HG02571 (cell line): ENCODE results near the gene STAT6.

Experiments
- ATAC-seq: cut with Tn5 transposase; IDR thresholded peaks from one replicate; pipeline ENCODE4 v1.9.1; 2021; ENCODE audit warnings: mild to moderate bottlenecking, moderate library complexity; ENCODE audit not compliant: unreplicated experiment

STAT6 gene, protein sequence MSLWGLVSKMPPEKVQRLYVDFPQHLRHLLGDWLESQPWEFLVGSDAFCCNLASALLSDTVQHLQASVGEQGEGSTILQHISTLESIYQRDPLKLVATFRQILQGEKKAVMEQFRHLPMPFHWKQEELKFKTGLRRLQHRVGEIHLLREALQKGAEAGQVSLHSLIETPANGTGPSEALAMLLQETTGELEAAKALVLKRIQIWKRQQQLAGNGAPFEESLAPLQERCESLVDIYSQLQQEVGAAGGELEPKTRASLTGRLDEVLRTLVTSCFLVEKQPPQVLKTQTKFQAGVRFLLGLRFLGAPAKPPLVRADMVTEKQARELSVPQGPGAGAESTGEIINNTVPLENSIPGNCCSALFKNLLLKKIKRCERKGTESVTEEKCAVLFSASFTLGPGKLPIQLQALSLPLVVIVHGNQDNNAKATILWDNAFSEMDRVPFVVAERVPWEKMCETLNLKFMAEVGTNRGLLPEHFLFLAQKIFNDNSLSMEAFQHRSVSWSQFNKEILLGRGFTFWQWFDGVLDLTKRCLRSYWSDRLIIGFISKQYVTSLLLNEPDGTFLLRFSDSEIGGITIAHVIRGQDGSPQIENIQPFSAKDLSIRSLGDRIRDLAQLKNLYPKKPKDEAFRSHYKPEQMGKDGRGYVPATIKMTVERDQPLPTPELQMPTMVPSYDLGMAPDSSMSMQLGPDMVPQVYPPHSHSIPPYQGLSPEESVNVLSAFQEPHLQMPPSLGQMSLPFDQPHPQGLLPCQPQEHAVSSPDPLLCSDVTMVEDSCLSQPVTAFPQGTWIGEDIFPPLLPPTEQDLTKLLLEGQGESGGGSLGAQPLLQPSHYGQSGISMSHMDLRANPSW

DNA sequence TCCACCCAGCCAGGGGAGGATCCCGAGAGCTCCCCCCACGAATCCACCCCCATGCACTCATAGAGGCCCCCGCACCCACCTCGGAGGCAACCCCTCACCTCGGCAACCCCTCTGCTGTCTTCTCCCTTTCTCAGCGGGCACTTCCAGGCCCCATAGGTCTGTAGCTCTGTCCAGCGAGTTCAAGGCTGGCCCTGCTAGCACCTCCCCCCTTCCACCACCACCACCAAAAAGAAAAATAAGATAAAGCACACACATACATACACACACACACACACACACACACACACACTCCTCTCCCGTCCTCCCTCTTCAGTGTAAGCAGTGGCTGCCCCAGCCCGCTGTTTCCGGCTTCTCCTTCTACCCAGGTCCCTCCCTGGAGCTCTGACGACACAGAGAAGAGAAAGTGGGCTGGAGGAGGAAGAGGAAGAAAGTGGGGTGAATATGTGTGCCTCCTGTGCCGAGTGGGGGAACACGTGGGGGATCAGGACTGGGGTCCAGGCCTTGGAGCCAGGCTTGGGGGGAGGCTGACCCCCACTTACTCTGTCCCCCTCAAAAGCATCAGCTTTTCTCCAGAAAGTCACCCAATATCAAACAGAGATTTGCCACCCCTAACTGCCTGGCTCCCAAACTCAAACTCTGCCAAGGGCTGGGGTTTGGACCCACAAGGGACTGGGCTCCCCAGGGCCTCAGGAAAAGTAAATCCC is at the start of gene STAT6:
Gene STAT6 (minus strand): TSS at position 332 of the 704 bp plus-strand sequence. CDS start 3,084 bp downstream, outside the sequence.
- ATAC-seq = peak; percentile 60

DNA sequence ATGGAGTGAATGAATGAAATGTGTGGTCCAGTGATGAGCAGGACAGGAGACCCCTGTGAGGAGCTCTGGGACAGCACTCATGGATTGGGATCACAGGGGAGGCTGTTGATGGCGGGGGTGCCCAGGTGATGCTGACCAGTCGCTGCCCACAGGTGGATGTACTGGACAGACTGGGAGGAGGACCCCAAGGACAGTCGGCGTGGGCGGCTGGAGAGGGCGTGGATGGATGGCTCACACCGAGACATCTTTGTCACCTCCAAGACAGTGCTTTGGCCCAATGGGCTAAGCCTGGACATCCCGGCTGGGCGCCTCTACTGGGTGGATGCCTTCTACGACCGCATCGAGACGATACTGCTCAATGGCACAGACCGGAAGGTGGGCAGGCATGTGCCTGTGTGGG is 49.6 kb upstream of the STAT6 start:
- ATAC-seq = no peak

DNA sequence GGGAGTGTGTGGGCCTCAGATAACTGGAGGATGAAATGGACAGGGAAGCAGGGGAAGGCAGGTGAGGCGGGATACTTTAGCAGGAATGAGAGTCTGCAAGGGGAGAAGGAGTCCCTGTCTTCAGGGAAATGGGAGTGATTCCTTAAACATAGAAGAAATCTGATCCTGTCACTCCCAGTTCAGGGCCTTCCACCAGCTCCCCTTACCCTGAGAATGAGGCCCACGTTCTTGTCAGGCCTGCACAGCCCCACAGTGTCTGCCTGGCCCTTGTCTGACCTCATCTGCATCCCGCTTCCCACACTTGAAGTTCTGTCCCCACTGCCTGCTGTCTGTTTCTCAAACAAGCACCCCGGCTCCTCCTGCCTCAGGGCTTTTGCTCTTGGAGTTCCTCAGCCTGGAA is 48.9 kb upstream of the STAT6 start:
- no peak for ATAC-seq

GRCh38 chr12:57159311-57159710 is 48.1 kb upstream of the STAT6 start:
- no peak for ATAC-seq

- no peak for ATAC-seq
Observed at GRCh38 chr12:57158665-57159064, 47.5 kb upstream of the STAT6 start.

- no peak for ATAC-seq
Observed at GRCh38 chr12:57158186-57158585, 47.0 kb upstream of the STAT6 start.

GRCh38 chr12:57157588-57158173 is 46.5 kb upstream of the STAT6 start:
- no peak for ATAC-seq

- ATAC-seq = no peak
Observed at GRCh38 chr12:57156701-57157403, 45.7 kb upstream of the STAT6 start.

GRCh38 chr12:57154804-57155434 is 43.8 kb upstream of the STAT6 start:
- no peak for ATAC-seq

GRCh38 chr12:57154076-57154475 is 42.9 kb upstream of the STAT6 start:
- ATAC-seq = no peak

- no peak for ATAC-seq
Observed at GRCh38 chr12:57153415-57153997, 42.3 kb upstream of the STAT6 start.

DNA sequence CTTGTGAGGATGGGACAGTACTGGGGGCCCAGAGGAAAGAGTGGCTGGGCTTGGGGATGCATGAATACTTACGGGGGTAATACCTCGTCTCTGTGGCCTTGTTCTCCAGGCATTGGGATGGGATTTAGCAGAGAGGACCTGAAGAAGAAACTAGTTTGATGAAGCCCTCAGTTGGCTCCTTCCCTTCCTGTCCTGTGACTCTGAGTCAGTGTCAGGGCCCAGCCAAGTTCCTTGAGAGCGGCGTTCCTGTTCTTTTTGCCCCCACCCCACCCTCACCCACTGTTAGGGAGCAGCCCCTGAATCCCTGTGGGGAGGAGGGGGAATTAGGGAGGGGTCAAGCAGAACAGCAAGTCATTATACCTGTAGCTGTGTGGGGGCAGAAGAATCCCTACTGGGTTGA is 41.5 kb upstream of the STAT6 start:
- no peak for ATAC-seq

DNA sequence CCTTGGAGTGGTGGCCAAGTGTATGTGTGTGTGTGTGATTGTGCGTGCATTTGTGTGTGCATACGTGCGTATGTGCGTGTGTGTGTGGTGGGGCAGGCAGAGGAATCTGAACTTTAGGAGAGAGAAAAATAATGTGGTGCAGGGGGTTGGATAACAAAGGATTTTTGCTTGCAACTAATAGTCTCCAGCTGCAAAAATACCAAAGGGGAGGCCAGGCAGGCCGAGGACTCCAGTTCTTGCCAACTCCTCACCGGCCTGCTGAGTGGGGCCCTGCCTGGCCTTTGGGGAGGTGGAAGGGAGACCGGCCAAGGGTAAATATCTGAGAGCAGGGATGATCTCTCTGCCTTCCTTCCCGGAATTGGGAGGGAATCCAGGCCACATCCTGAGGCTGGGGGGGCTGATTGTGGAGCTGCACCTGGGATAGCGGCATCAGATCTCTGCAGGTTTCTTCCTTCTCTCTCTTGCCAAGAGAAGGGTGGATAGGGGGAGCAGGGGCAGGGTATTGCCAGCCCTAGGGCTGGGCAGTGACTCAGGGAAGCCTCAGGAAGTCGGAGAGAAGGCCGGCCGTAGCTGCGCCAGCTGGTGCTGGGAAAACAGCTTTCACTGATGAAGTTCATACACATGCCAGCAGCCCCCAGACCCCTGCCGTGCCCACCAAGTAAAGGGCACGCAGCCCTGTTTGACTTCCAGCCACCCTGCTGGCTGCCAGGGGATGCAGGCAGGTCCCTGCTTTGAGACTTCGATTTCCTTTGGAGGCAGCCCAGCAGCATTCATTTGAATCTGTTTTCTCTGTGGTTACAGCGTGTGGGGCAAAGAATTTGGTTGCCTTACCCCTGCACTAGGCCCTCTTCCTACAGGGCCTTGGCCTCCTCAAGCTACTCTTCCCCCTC is 40.8 kb upstream of the STAT6 start:
- ATAC-seq = no peak

GRCh38 chr12:57150400-57151000 is 39.3 kb upstream of the STAT6 start:
- no peak for ATAC-seq

DNA sequence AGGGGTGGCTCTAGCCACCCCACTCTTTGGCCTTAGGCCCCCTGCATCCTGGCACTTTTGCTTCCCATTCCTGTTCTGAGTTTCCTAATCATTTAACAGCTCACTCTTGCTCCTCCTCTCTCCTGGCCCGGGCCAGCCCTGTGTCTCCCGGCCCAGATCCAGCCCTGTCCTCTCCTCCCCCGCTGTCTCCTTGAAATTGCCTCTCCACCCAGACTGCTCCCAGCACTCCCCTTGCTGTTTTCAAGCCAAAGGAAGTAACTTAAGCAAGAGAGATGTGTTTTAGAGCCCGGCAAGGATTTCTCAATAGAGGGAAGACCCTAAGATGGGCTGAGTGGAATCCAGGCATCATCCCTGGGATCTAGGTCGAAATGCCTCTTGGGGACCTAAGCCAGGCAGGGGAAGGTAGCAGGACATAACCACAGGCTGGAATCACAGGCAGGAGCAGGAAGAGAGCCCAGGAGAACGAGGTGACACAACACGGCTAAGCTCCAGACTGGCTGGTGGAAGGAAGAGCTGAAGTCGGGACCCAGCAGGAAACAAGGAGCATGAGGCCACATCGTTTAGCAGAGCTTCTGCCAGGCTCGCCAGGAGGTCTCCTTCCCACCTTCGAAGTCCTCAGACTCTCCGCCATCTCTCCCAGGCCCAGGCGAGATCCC is 38.2 kb upstream of the STAT6 start:
- no peak for ATAC-seq

- no peak for ATAC-seq
Observed at GRCh38 chr12:57148469-57149244, 37.5 kb upstream of the STAT6 start.
